ACC112 (cell line): Measurements from ENCODE around the gene SCP2.

Experiments
- H2AFZ ChIP-seq: fragments of 200-600 bp; sonication (generic); one replicate; pipeline ENCODE4 v1.6.0; 2017; ENCODE audit warnings: antibody characterized with exemption, low read length; ENCODE audit not compliant: unreplicated experiment
- H3K27ac ChIP-seq: fragments of 200-600 bp; sonication (generic); 2 replicates; pipeline ENCODE4 v1.5.1; 2014; ENCODE audit warnings: low read depth, mild to moderate bottlenecking, antibody characterized with exemption, low read length, moderate library complexity
- H3K27me3 ChIP-seq: fragments of 200-600 bp; sonication (generic); 2 replicates; pipeline ENCODE4 v1.6.1; 2014; ENCODE audit warnings: mild to moderate bottlenecking, antibody characterized with exemption, low read length, moderate library complexity, mixed read lengths; ENCODE audit not compliant: insufficient read depth
- H3K36me3 ChIP-seq: fragments of 200-600 bp; sonication (generic); 2 replicates; pipeline ENCODE4 v1.6.1; 2016; ENCODE audit warnings: mild to moderate bottlenecking, antibody characterized with exemption, low read length, moderate library complexity, mixed read lengths; ENCODE audit not compliant: insufficient read depth
- H3K4me1 ChIP-seq: fragments of 200-600 bp; sonication (generic); one replicate; pipeline ENCODE4 v1.6.1; 2016; ENCODE audit warnings: low read length, mixed read lengths; ENCODE audit not compliant: insufficient read depth, unreplicated experiment, control insufficient read depth
- H3K4me3 ChIP-seq: fragments of 200-600 bp; sonication (generic); 2 replicates; pipeline ENCODE4 v1.5.1; 2014; ENCODE audit warnings: mild to moderate bottlenecking, low read depth, low read length
- H3K79me2 ChIP-seq: fragments of 200-600 bp; sonication (generic); one replicate; pipeline ENCODE4 v1.6.0; 2016; ENCODE audit warnings: low read length; ENCODE audit not compliant: control insufficient read depth, unreplicated experiment, insufficient read depth

SCP2 gene

GRCh38 chr1:53081384-53082066, 154.4 kb downstream of the SCP2 start:
- Histone ChIP-seq H2AFZ (no peak overlapping the region), H3K79me2 (no peaks in the 10 kb centered on the region), H3K4me3 (no peak overlapping the region), H3K27ac (no peak overlapping the region), H3K36me3 (no peaks in the 10 kb centered on the region), H3K27me3 (no peaks in the 10 kb centered on the region), H3K4me1 (no peaks in the 10 kb centered on the region)

GRCh38 chr1:53082826-53083455, 155.9 kb downstream of the SCP2 start:
- no peak overlapping the region for H3K27ac ChIP-seq
- no peaks in the 10 kb centered on the region for H3K4me1 ChIP-seq
- H3K79me2 ChIP-seq = no peaks in the 10 kb centered on the region
- no peaks in the 10 kb centered on the region for H3K36me3 ChIP-seq
- no peak overlapping the region for H2AFZ ChIP-seq
- no peak overlapping the region for H3K4me3 ChIP-seq
- no peaks in the 10 kb centered on the region for H3K27me3 ChIP-seq

GRCh38 chr1:53083636-53084588, 156.8 kb downstream of the SCP2 start:
- H2AFZ ChIP-seq = no peak overlapping the region
- no peaks in the 10 kb centered on the region for H3K79me2 ChIP-seq
- H3K27me3 ChIP-seq = no peaks in the 10 kb centered on the region
- H3K36me3 ChIP-seq = no peaks in the 10 kb centered on the region
- H3K27ac ChIP-seq = no peak overlapping the region
- peaks cover 2% of the 10 kb centered on the region for H3K4me1 ChIP-seq
- H3K4me3 ChIP-seq = no peak overlapping the region

GRCh38 chr1:53084589-53084971, 157.5 kb downstream of the SCP2 start:
- no peaks in the 10 kb centered on the region for H3K36me3 ChIP-seq
- H3K27ac ChIP-seq = no peak overlapping the region
- no peaks in the 10 kb centered on the region for H3K27me3 ChIP-seq
- no peak overlapping the region for H3K4me3 ChIP-seq
- peaks cover 8% of the 10 kb centered on the region for H3K4me1 ChIP-seq
- no peaks in the 10 kb centered on the region for H3K79me2 ChIP-seq
- H2AFZ ChIP-seq = no peak overlapping the region

- Histone ChIP-seq H3K79me2 (no peaks in the 10 kb centered on the region), H3K27ac (no peak overlapping the region), H2AFZ (no peak overlapping the region), H3K4me3 (no peak overlapping the region), H3K36me3 (no peaks in the 10 kb centered on the region), H3K4me1 (peaks cover 12% of the 10 kb centered on the region), H3K27me3 (no peaks in the 10 kb centered on the region)
Observed at GRCh38 chr1:53085405-53085804, 158.3 kb downstream of the SCP2 start.

GRCh38 chr1:53086491-53087070, 159.5 kb downstream of the SCP2 start:
- Histone ChIP-seq H3K27ac (no peak overlapping the region), H3K36me3 (no peaks in the 10 kb centered on the region), H2AFZ (no peak overlapping the region), H3K4me1 (peaks cover 12% of the 10 kb centered on the region), H3K4me3 (no peak overlapping the region), H3K27me3 (no peaks in the 10 kb centered on the region), H3K79me2 (no peaks in the 10 kb centered on the region)

- peaks cover 12% of the 10 kb centered on the region for H3K4me1 ChIP-seq
- no peaks in the 10 kb centered on the region for H3K27me3 ChIP-seq
- H3K36me3 ChIP-seq = no peaks in the 10 kb centered on the region
- H3K79me2 ChIP-seq = no peaks in the 10 kb centered on the region
- H3K27ac ChIP-seq = no peak overlapping the region
- no peak overlapping the region for H2AFZ ChIP-seq
- H3K4me3 ChIP-seq = no peak overlapping the region
Observed at GRCh38 chr1:53087332-53088285, 160.5 kb downstream of the SCP2 start.

GRCh38 chr1:53088616-53089300, 161.7 kb downstream of the SCP2 start:
- no peak overlapping the region for H3K4me3 ChIP-seq
- no peaks in the 10 kb centered on the region for H3K27me3 ChIP-seq
- no peak overlapping the region for H2AFZ ChIP-seq
- H3K36me3 ChIP-seq = no peaks in the 10 kb centered on the region
- H3K79me2 ChIP-seq = no peaks in the 10 kb centered on the region
- H3K4me1 ChIP-seq = peaks cover 12% of the 10 kb centered on the region
- H3K27ac ChIP-seq = no peak overlapping the region

- no peak overlapping the region for H3K27ac ChIP-seq
- peaks cover 12% of the 10 kb centered on the region for H3K4me1 ChIP-seq
- no peaks in the 10 kb centered on the region for H3K36me3 ChIP-seq
- H3K27me3 ChIP-seq = no peaks in the 10 kb centered on the region
- H3K79me2 ChIP-seq = no peaks in the 10 kb centered on the region
- peak overlapping the region; percentile 33 for H2AFZ ChIP-seq
- no peak overlapping the region for H3K4me3 ChIP-seq
Observed at GRCh38 chr1:53089478-53090226, 162.6 kb downstream of the SCP2 start.
